Uterus (tissue), 2 donors: ENCODE results near the gene TLE2.

Experiments used
- CTCF ChIP-seq, 4 experiments: fragments of 200-600 bp in 2 of 4; fragments of 450-650 bp in 2 of 4; sonication (generic) in 2 of 4; IDR thresholded peaks; one replicate each; pipeline ENCODE4 v1.5.1; 2016 to 2019; ENCODE audit warnings: antibody characterized with exemption in 4 of 4, mild to moderate bottlenecking in 2 of 4, moderate library complexity in 1 of 4
- POLR2A ChIP-seq, 2 donors: fragments of 450-650 bp; IDR thresholded peaks; one replicate each; pipeline ENCODE4 v1.6.1; 2016; ENCODE audit warnings: antibody characterized with exemption in 2 of 2, mild to moderate bottlenecking in 1 of 2, moderate library complexity in 1 of 2

- TF ChIP-seq CTCF (IDR thresholded peaks at IDR 0.05): no peak
- no peak for TF ChIP-seq POLR2A (IDR thresholded peaks at IDR 0.05)
Observed at GRCh38 chr19:3053780-3054179, 24.7 kb upstream of the TLE2 start.
